Astrocyte (in vitro differentiated cells and primary cell): Measurements from ENCODE around the gene SLC43A1. TPM values are rescaled to one million over a fixed set of nuclear protein-coding genes. Genes with fewer than 3 reads are reported as not detected.

Experiments
- DNase-seq: peaks from one replicate; pipeline ENCODE4 v3.0.0-alpha.2; 2010; ENCODE audit warnings: low read depth
- FAIRE-seq: peaks from 2 replicates; lab custom pipeline; 2011; peaks lifted over from hg19 to GRCh38; lab: Jason Lieb, UNC
- H2AFZ ChIP-seq: 2 replicates; pipeline ENCODE4 v1.6.0; 2012; ENCODE audit warnings: low read depth, low read length, inconsistent platforms
- H3K27ac ChIP-seq: 2 replicates; pipeline ENCODE4 v1.5.1; 2011; ENCODE audit warnings: low read depth, low read length, inconsistent platforms
- H3K27me3 ChIP-seq: 2 replicates; pipeline ENCODE4 v1.6.0; 2011; ENCODE audit warnings: low read length, inconsistent platforms; ENCODE audit not compliant: insufficient read depth
- H3K36me3 ChIP-seq: 2 replicates; pipeline ENCODE4 v1.5.1; 2011; ENCODE audit warnings: low read length, inconsistent platforms; ENCODE audit not compliant: insufficient read depth
- H3K4me1 ChIP-seq: 2 replicates; pipeline ENCODE4 v1.5.1; 2011; ENCODE audit warnings: low read length, inconsistent platforms; ENCODE audit not compliant: insufficient read depth
- H3K4me2 ChIP-seq: 2 replicates; pipeline ENCODE4 v1.6.0; 2012; ENCODE audit warnings: low read length, inconsistent platforms
- H3K4me3 ChIP-seq: 2 replicates; pipeline ENCODE4 v1.5.1; 2011; ENCODE audit warnings: low read depth, mild to moderate bottlenecking, low read length, inconsistent platforms; ENCODE audit not compliant: insufficient read depth
- H3K79me2 ChIP-seq: 2 replicates; pipeline ENCODE4 v1.6.0; 2012; ENCODE audit warnings: mild to moderate bottlenecking, low read length, inconsistent platforms; ENCODE audit not compliant: insufficient read depth
- H3K9ac ChIP-seq: 2 replicates; pipeline ENCODE4 v1.6.0; 2012; ENCODE audit warnings: mild to moderate bottlenecking, low read length, inconsistent platforms
- H3K9me3 ChIP-seq: 2 replicates; pipeline ENCODE4 v1.5.1; 2012; ENCODE audit warnings: low read depth, mild to moderate bottlenecking, low read length, inconsistent platforms; ENCODE audit not compliant: insufficient read depth
- H4K20me1 ChIP-seq: 2 replicates; pipeline ENCODE4 v1.6.0; 2012; ENCODE audit warnings: low read length, inconsistent platforms; ENCODE audit not compliant: insufficient read depth
- H3K27ac Mint-ChIP-seq: one replicate; pipeline ENCODE4 v1.8.0; 2021; ENCODE audit warnings: mild to moderate bottlenecking, mixed read lengths; ENCODE audit not compliant: unreplicated experiment
- H3K27me3 Mint-ChIP-seq: one replicate; pipeline ENCODE4 v1.8.0; 2021; ENCODE audit warnings: low read depth, mixed read lengths; ENCODE audit not compliant: unreplicated experiment
- H3K36me3 Mint-ChIP-seq: one replicate; pipeline ENCODE4 v1.8.0; 2021; ENCODE audit warnings: low read depth, mixed read lengths; ENCODE audit not compliant: unreplicated experiment
- H3K4me1 Mint-ChIP-seq: one replicate; pipeline ENCODE4 v1.8.0; 2021; ENCODE audit warnings: low read depth, mixed read lengths; ENCODE audit not compliant: unreplicated experiment
- H3K4me3 Mint-ChIP-seq: one replicate; pipeline ENCODE4 v1.8.0; 2021; ENCODE audit warnings: mild to moderate bottlenecking, moderate library complexity, mixed read lengths; ENCODE audit not compliant: unreplicated experiment
- H3K9me3 Mint-ChIP-seq: one replicate; pipeline ENCODE4 v1.8.0; 2021; ENCODE audit warnings: mild to moderate bottlenecking, mixed read lengths; ENCODE audit not compliant: unreplicated experiment
- EZH2 ChIP-seq: IDR thresholded peaks from 2 replicates; pipeline ENCODE4 v1.6.1; 2012; ENCODE audit warnings: mild to moderate bottlenecking, low read length, inconsistent platforms; ENCODE audit not compliant: insufficient read depth
- total RNA-seq: library from RNA; stranded (reverse); gene quantifications from 2 replicates; pipeline ENCODE4 v1.2.1, GENCODE V29; 2021
- TF ChIP-seq, protein P1 (sequence below): IDR thresholded peaks from 2 replicates; pipeline ENCODE4 v1.5.1; 2011; ENCODE audit warnings: low read depth, mild to moderate bottlenecking, inconsistent platforms, low read length, moderate library complexity; ENCODE audit not compliant: insufficient read depth

SLC43A1 gene
- total RNA-seq, 1 donor from 2014 or later = 3.5 TPM

DNA sequence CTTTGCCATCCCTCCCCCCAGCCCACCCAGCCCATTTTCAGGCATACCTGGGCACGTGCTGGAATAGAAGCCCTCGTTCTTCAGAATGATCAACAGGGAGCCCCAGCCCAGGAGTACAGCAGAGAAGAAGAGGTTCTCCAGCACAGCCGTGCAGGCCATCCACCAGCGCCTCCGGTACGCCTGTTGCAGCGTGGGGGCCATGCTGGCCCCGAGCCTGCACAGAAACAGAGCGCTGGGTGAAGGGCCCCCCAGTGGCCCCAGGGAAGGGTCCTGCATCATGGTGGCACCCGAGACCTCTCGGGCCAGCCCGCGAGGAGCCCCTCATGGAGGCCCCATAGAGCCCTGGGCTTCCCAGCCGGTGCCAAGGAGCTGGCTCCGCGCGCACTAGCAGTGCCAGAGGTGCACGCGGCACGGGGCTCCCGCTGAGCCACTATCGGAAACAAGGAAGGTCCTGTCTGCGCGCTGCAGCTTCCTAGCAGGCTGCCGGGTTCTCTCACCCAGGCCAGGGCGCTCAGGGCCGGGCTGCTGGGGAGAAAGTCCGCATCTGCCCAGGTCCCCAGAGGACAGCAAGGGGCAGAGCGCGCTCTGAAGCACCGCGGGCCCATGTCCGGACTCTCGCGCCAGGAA is 1.5 kb downstream of the SLC43A1 start:
- FAIRE-seq (no peak), DNase-seq (peak; percentile 24)
- peak overlapping the region; percentile 92 for H3K4me2 ChIP-seq
- H3K27me3 ChIP-seq = no peaks in the 10 kb centered on the region
- no peaks in the 10 kb centered on the region for H3K79me2 ChIP-seq
- no peaks in the 10 kb centered on the region for H3K4me1 Mint-ChIP-seq
- no peaks in the 10 kb centered on the region for H3K36me3 ChIP-seq
- peak overlapping the region; percentile 73 for H3K4me3 ChIP-seq
- H2AFZ ChIP-seq = peak overlapping the region; percentile 85
- H3K27me3 Mint-ChIP-seq = peaks cover 27% of the 10 kb centered on the region
- peak overlapping the region; percentile 89 for H3K4me3 Mint-ChIP-seq
- peaks cover 7% of the 10 kb centered on the region for H4K20me1 ChIP-seq
- peaks cover 11% of the 10 kb centered on the region for H3K4me1 ChIP-seq
- TF ChIP-seq, protein P1, sequence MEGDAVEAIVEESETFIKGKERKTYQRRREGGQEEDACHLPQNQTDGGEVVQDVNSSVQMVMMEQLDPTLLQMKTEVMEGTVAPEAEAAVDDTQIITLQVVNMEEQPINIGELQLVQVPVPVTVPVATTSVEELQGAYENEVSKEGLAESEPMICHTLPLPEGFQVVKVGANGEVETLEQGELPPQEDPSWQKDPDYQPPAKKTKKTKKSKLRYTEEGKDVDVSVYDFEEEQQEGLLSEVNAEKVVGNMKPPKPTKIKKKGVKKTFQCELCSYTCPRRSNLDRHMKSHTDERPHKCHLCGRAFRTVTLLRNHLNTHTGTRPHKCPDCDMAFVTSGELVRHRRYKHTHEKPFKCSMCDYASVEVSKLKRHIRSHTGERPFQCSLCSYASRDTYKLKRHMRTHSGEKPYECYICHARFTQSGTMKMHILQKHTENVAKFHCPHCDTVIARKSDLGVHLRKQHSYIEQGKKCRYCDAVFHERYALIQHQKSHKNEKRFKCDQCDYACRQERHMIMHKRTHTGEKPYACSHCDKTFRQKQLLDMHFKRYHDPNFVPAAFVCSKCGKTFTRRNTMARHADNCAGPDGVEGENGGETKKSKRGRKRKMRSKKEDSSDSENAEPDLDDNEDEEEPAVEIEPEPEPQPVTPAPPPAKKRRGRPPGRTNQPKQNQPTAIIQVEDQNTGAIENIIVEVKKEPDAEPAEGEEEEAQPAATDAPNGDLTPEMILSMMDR = no peak
- no peak for TF ChIP-seq EZH2
- H3K27ac Mint-ChIP-seq = no peak overlapping the region
- no peaks in the 10 kb centered on the region for H3K36me3 Mint-ChIP-seq
- H3K9ac ChIP-seq = peak overlapping the region; percentile 76
- no peaks in the 10 kb centered on the region for H3K9me3 ChIP-seq
- no peaks in the 10 kb centered on the region for H3K9me3 Mint-ChIP-seq
- H3K27ac ChIP-seq = no peak overlapping the region

DNA sequence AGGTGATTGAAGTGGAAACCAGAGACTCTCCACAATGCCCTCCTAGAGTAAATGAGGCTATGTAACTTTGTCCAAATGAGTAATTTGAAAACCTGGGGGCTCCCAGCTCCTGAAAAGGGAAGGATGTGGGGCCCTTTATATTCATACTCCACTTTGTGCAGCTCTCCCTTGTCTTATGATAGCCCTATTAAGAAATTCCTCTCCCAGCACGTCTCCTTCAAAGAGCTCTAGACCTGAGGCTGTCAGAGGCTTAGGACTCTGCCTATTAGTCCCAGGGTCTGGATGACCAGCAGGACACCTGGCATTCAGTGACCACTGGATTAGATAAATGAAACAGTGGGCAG is 2.1 kb downstream of the SLC43A1 start:
- Mint-ChIP-seq H3K9me3 (no peaks in the 10 kb centered on the region), H3K27ac (no peak overlapping the region), H3K27me3 (peaks cover 25% of the 10 kb centered on the region), H3K4me1 (no peaks in the 10 kb centered on the region), H3K36me3 (no peaks in the 10 kb centered on the region), H3K4me3 (peak overlapping the region; percentile 25)
- H3K27me3 ChIP-seq = no peaks in the 10 kb centered on the region
- no peak overlapping the region for H3K27ac ChIP-seq
- no peak overlapping the region for H3K4me2 ChIP-seq
- peaks cover 7% of the 10 kb centered on the region for H4K20me1 ChIP-seq
- H3K4me3 ChIP-seq = no peak overlapping the region
- no peaks in the 10 kb centered on the region for H3K9me3 ChIP-seq
- no peak overlapping the region for H2AFZ ChIP-seq
- no peaks in the 10 kb centered on the region for H3K79me2 ChIP-seq
- no peaks in the 10 kb centered on the region for H3K36me3 ChIP-seq
- H3K4me1 ChIP-seq = peaks cover 11% of the 10 kb centered on the region
- DNase-seq = no peak
- TF ChIP-seq, protein P1 = no peak
- no peak for TF ChIP-seq EZH2
- no peak overlapping the region for H3K9ac ChIP-seq
- no peak for FAIRE-seq

DNA sequence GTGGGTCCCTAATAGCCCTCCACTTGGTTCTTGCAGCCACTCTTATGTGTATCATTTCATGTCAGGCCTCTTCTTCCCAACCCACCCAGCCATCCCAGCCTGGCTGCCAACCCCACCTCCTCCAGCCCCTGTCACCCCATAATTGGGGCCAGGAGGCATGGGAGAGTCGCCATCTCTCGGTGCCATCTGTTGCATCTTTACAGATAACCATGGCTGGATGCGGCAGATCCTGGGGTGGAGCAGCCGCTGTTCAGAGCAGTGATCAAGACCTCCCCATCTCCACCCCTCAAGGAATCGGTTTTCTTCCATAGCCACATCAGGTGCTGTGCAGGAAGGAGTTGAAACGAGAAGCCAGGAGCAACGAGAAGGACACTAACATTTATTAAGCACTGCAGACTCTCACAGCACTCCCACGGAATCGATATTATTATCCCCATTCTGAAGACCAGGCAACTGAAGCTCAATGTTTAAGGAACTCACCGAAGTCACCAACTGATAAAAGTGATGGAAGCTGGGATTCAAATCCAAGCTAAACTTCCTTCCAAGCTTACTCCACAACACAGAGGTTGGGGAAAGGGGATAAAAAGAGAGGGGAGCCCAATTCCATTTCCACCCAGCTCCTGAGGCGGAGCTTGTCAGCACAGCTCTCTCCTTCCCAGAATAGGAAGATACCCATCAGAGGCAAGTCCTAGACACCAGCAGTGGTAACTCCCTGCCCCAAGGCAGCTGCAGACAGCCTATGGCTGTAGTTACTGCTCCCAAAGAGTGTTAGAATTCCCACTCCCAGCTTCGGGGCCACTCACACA is 2.7 kb downstream of the SLC43A1 start:
- Mint-ChIP-seq H3K4me1 (no peaks in the 10 kb centered on the region), H3K27me3 (peaks cover 26% of the 10 kb centered on the region), H3K27ac (no peak overlapping the region), H3K4me3 (no peak overlapping the region), H3K36me3 (no peaks in the 10 kb centered on the region), H3K9me3 (no peaks in the 10 kb centered on the region)
- no peak overlapping the region for H2AFZ ChIP-seq
- no peaks in the 10 kb centered on the region for H3K79me2 ChIP-seq
- no peak overlapping the region for H3K9ac ChIP-seq
- H3K36me3 ChIP-seq = no peaks in the 10 kb centered on the region
- DNase-seq (no peak), FAIRE-seq (no peak)
- no peak overlapping the region for H3K4me3 ChIP-seq
- peaks cover 11% of the 10 kb centered on the region for H3K4me1 ChIP-seq
- H3K9me3 ChIP-seq = no peaks in the 10 kb centered on the region
- no peaks in the 10 kb centered on the region for H3K27me3 ChIP-seq
- no peak overlapping the region for H3K4me2 ChIP-seq
- no peak for TF ChIP-seq EZH2
- TF ChIP-seq, protein P1 = no peak
- no peak overlapping the region for H3K27ac ChIP-seq
- peaks cover 7% of the 10 kb centered on the region for H4K20me1 ChIP-seq
